Stomach (tissue), 9 donors: ENCODE data around the gene MAEA. TPM values are rescaled to one million over a fixed set of nuclear protein-coding genes. Genes with fewer than 3 reads are reported as not detected.

Experiments used
- DNase-seq, 2 donors: peaks; one replicate each; pipeline versions ENCODE4 v3.0.0 to v3.0.0-alpha.2; 2013 to 2019
- H3K27ac ChIP-seq, 5 donors: fragments of 200-600 bp in 4 of 5; sonication (generic) in 4 of 5; one replicate each; pipeline ENCODE4 v1.5.1; 2013 to 2019; ENCODE audit warnings: mild to moderate bottlenecking in 1 of 5, moderate library complexity in 1 of 5
- H3K27me3 ChIP-seq, 3 donors: fragments of 200-600 bp; sonication (generic); one replicate each; pipeline ENCODE4 v1.5.1; 2017 to 2019; ENCODE audit warnings: mixed run types in 1 of 3
- H3K36me3 ChIP-seq, 4 donors: fragments of 200-600 bp; sonication (generic); 1 replicate in 3 of 4; 2 replicates in 1 of 4; pipeline ENCODE4 v1.5.1; 2016 to 2019
- H3K4me1 ChIP-seq, 4 donors: fragments of 200-600 bp; sonication (generic); one replicate each; pipeline ENCODE4 v1.5.1; 2016 to 2019
- H3K4me3 ChIP-seq, 4 donors: fragments of 200-600 bp; sonication (generic) in 3 of 4; one replicate each; pipeline ENCODE4 v1.5.1; 2016 to 2019; ENCODE audit warnings: mild to moderate bottlenecking in 1 of 4
- H3K9me3 ChIP-seq, 4 donors: fragments of 200-600 bp; sonication (generic); one replicate each; pipeline ENCODE4 v1.5.1; 2016 to 2019
- EP300 ChIP-seq: sonication (generic); formaldehyde crosslinking; IDR thresholded peaks from one replicate; pipeline ENCODE4 v1.6.1; 2017; ENCODE audit warnings: antibody characterized with exemption
- POLR2A ChIP-seq, 4 donors: fragments of 450-650 bp; IDR thresholded peaks; one replicate each; pipeline ENCODE4 v1.6.1; 2016; ENCODE audit warnings: antibody characterized with exemption in 4 of 4, control low read depth in 2 of 4, mild to moderate bottlenecking in 1 of 4, moderate library complexity in 1 of 4
- POLR2AphosphoS5 ChIP-seq, 3 donors: sonication (generic); formaldehyde crosslinking; IDR thresholded peaks; one replicate each; pipeline ENCODE4 v1.6.1; 2016; ENCODE audit warnings: antibody characterized with exemption in 3 of 3
- WGBS, 5 donors: extraction: QIAGEN DNeasy Blood & Tissue Kit in 3 of 5; methylation state at CpG; one replicate each; pipeline versions ENCODE4 v1.1.5 to v1.1.7; 2013 to 2018; 5-methylcytosine and 5-hydroxymethylcytosine counted together
- intact Hi-C: fragments of 100-400 bp; cut with DNase I; formaldehyde crosslinking; loops from one replicate; pipeline ENCODE4 v1.15.1; 2023; ENCODE audit warnings: low total_unique reads
- polyA plus RNA-seq, 3 donors: library from polyadenylated mRNA; stranded (reverse); fragments of 200-250 nt; gene quantifications; one replicate each; pipeline ENCODE4 v1.2.3, GENCODE V29; 2013
- total RNA-seq, 5 donors: library from RNA; depleted of rRNA; stranded (reverse); fragments of >200 nt; gene quantifications; one replicate each; pipeline versions ENCODE4 v1.1.0 to v1.2.3, GENCODE V29; 2014 to 2016
- TF ChIP-seq, protein P1 (sequence below), 7 experiments: fragments of 450-650 bp in 4 of 7; fragments of 200-600 bp in 3 of 7; sonication (generic) in 3 of 7; IDR thresholded peaks; one replicate each; pipeline ENCODE4 v1.5.1; 2016 to 2019; ENCODE audit warnings: antibody characterized with exemption in 7 of 7, control low read depth in 2 of 7, mild to moderate bottlenecking in 1 of 7
- donor health status: healthy with polysubstance abuse.
- donor health status: Bipolar disorder and iron deficiency.
- donor health status: healthy.

MAEA gene
- total and polyA plus RNA-seq, 8 donors, result 34.0 to 295 (median 63.0) TPM

GRCh38 chr4:1376841-1377605 is 87.3 kb downstream of the MAEA start:
- no peak overlapping the region for H3K27ac ChIP-seq
- no peaks in the 10 kb centered on the region for H3K27me3 ChIP-seq
- no peaks in the 10 kb centered on the region for H3K4me1 ChIP-seq
- peaks cover 19 to 95% (median 86%) of the 10 kb centered on the region in 4 donors for H3K36me3 ChIP-seq
- no peak overlapping the region for H3K4me3 ChIP-seq
- WGBS, 5 donors, result 90 to 94% (median 93%) methylated on average over 24 to 32 of the region's 32 CpGs
- DNase-seq, result no peak
- H3K9me3 ChIP-seq, result no peaks in the 10 kb centered on the region
- TF ChIP-seq POLR2A (IDR thresholded peaks at IDR 0.05) (no peak), POLR2AphosphoS5 (IDR thresholded peaks at IDR 0.05) (no peak), EP300 (no peak)
- TF ChIP-seq, protein P1, sequence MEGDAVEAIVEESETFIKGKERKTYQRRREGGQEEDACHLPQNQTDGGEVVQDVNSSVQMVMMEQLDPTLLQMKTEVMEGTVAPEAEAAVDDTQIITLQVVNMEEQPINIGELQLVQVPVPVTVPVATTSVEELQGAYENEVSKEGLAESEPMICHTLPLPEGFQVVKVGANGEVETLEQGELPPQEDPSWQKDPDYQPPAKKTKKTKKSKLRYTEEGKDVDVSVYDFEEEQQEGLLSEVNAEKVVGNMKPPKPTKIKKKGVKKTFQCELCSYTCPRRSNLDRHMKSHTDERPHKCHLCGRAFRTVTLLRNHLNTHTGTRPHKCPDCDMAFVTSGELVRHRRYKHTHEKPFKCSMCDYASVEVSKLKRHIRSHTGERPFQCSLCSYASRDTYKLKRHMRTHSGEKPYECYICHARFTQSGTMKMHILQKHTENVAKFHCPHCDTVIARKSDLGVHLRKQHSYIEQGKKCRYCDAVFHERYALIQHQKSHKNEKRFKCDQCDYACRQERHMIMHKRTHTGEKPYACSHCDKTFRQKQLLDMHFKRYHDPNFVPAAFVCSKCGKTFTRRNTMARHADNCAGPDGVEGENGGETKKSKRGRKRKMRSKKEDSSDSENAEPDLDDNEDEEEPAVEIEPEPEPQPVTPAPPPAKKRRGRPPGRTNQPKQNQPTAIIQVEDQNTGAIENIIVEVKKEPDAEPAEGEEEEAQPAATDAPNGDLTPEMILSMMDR (IDR thresholded peaks at IDR 0.05), result no peak
- intact Hi-C loops, result no loop called here

- Histone ChIP-seq H3K9me3 (no peaks in the 10 kb centered on the region), H3K27me3 (no peaks in the 10 kb centered on the region), H3K36me3 (peaks cover 19 to 95% (median 86%) of the 10 kb centered on the region in 4 donors), H3K4me1 (no peaks in the 10 kb centered on the region), H3K27ac (no peak overlapping the region), H3K4me3 (no peak overlapping the region)
- 92 to 97% (median 94%) methylated on average over 12 to 19 of the region's 19 CpGs for WGBS, 5 donors
- DNase-seq, result no peak
- no peak for TF ChIP-seq EP300
- no peak for TF ChIP-seq POLR2AphosphoS5 (IDR thresholded peaks at IDR 0.05)
- no peak for TF ChIP-seq POLR2A (IDR thresholded peaks at IDR 0.05)
- TF ChIP-seq, protein P1 (IDR thresholded peaks at IDR 0.05), result no peak
- intact Hi-C loops, result no loop called here
Observed at GRCh38 chr4:1377606-1378261, 88.0 kb downstream of the MAEA start.

- no peaks in the 10 kb centered on the region for H3K27me3 ChIP-seq
- no peaks in the 10 kb centered on the region for H3K9me3 ChIP-seq
- intact Hi-C loops, result no loop called here
- no peak overlapping the region for H3K27ac ChIP-seq
- no peaks in the 10 kb centered on the region for H3K4me1 ChIP-seq
- WGBS, 5 donors, result 89 to 95% (median 91%) methylated on average over 18 to 30 of the region's 30 CpGs
- H3K4me3 ChIP-seq, result no peak overlapping the region
- H3K36me3 ChIP-seq, result peaks cover 16 to 95% (median 86%) of the 10 kb centered on the region in 4 donors
- TF ChIP-seq, protein P1 (IDR thresholded peaks at IDR 0.05), result no peak
- no peak for TF ChIP-seq POLR2A (IDR thresholded peaks at IDR 0.05)
- DNase-seq, result no peak
Observed at GRCh38 chr4:1378559-1379231, 89.0 kb downstream of the MAEA start.

GRCh38 chr4:1379351-1379781 is 89.7 kb downstream of the MAEA start:
- no peaks in the 10 kb centered on the region for H3K4me1 ChIP-seq
- intact Hi-C loops, result no loop called here
- no peaks in the 10 kb centered on the region for H3K9me3 ChIP-seq
- TF ChIP-seq POLR2AphosphoS5 (IDR thresholded peaks at IDR 0.05), result no peak
- no peak for TF ChIP-seq EP300
- no peak for TF ChIP-seq POLR2A (IDR thresholded peaks at IDR 0.05)
- TF ChIP-seq, protein P1 (IDR thresholded peaks at IDR 0.05), result no peak
- H3K4me3 ChIP-seq, result no peak overlapping the region
- no peaks in the 10 kb centered on the region for H3K27me3 ChIP-seq
- no peak for DNase-seq
- WGBS, 5 donors, result 88 to 96% (median 90%) methylated on average over 10 to 27 of the region's 27 CpGs
- H3K36me3 ChIP-seq, result peaks cover 17 to 95% (median 86%) of the 10 kb centered on the region in 4 donors
- no peak overlapping the region for H3K27ac ChIP-seq
